Spleen (tissue), 7 donors: Measurements from ENCODE around the gene COPB1.

Experiments
- POLR2A ChIP-seq, 3 donors: fragments of 450-650 bp; IDR thresholded peaks; one replicate each; pipeline ENCODE4 v1.5.1; 2017; ENCODE audit warnings: antibody characterized with exemption in 3 of 3, mild to moderate bottlenecking in 1 of 3
- POLR2AphosphoS5 ChIP-seq, 3 donors: sonication (generic); formaldehyde crosslinking; IDR thresholded peaks; one replicate each; pipeline ENCODE4 v1.5.1; 2017; ENCODE audit warnings: antibody characterized with exemption in 3 of 3
- TF ChIP-seq, protein P1 (sequence below), 11 experiments: fragments of 200-600 bp in 7 of 11; fragments of 450-650 bp in 4 of 11; sonication (generic) in 4 of 11; IDR thresholded peaks in 8 of 11; conservative IDR thresholded peaks in 3 of 11; 1 replicate in 7 of 11; 2 replicates in 4 of 11; pipeline versions ENCODE4 v1.4.0 to v1.8.0; 2016 to 2021; ENCODE audit warnings: antibody characterized with exemption in 11 of 11, inconsistent platforms in 4 of 11, mild to moderate bottlenecking in 1 of 11
- donor health status: DM: no; HTN: no; CAD: no; lungs with moderate emphysema.
- donor health status: DM: no; HTN: no; CAD: no.
- donor health status: DM: no; HTN: no; CAD: no.

GRCh38 chr11:14455648-14456430 lies 43.8 kb downstream of the COPB1 start:
- TF ChIP-seq, protein P1, sequence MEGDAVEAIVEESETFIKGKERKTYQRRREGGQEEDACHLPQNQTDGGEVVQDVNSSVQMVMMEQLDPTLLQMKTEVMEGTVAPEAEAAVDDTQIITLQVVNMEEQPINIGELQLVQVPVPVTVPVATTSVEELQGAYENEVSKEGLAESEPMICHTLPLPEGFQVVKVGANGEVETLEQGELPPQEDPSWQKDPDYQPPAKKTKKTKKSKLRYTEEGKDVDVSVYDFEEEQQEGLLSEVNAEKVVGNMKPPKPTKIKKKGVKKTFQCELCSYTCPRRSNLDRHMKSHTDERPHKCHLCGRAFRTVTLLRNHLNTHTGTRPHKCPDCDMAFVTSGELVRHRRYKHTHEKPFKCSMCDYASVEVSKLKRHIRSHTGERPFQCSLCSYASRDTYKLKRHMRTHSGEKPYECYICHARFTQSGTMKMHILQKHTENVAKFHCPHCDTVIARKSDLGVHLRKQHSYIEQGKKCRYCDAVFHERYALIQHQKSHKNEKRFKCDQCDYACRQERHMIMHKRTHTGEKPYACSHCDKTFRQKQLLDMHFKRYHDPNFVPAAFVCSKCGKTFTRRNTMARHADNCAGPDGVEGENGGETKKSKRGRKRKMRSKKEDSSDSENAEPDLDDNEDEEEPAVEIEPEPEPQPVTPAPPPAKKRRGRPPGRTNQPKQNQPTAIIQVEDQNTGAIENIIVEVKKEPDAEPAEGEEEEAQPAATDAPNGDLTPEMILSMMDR (IDR thresholded peaks at IDR 0.05 in 8 of 11, conservative IDR thresholded peaks at IDR 0.05 in 3 of 11) = no peak
- TF ChIP-seq POLR2A (IDR thresholded peaks at IDR 0.05) (no peak), POLR2AphosphoS5 (IDR thresholded peaks at IDR 0.05) (no peak)
